Astrocyte (in vitro differentiated cells and primary cell): Measurements from ENCODE around the gene NME9. TPM values are rescaled to one million over a fixed set of nuclear protein-coding genes. Genes with fewer than 3 reads are reported as not detected.

Experiments used
- DNase-seq: peaks from one replicate; pipeline ENCODE4 v3.0.0-alpha.2; 2010; ENCODE audit warnings: low read depth
- FAIRE-seq: peaks from 2 replicates; lab custom pipeline; 2011; peaks lifted over from hg19 to GRCh38; lab: Jason Lieb, UNC
- H2AFZ ChIP-seq: 2 replicates; pipeline ENCODE4 v1.6.0; 2012; ENCODE audit warnings: low read depth, low read length, inconsistent platforms
- H3K27ac ChIP-seq: 2 replicates; pipeline ENCODE4 v1.5.1; 2011; ENCODE audit warnings: low read depth, low read length, inconsistent platforms
- H3K27me3 ChIP-seq: 2 replicates; pipeline ENCODE4 v1.6.0; 2011; ENCODE audit warnings: low read length, inconsistent platforms; ENCODE audit not compliant: insufficient read depth
- H3K36me3 ChIP-seq: 2 replicates; pipeline ENCODE4 v1.5.1; 2011; ENCODE audit warnings: low read length, inconsistent platforms; ENCODE audit not compliant: insufficient read depth
- H3K4me1 ChIP-seq: 2 replicates; pipeline ENCODE4 v1.5.1; 2011; ENCODE audit warnings: low read length, inconsistent platforms; ENCODE audit not compliant: insufficient read depth
- H3K4me2 ChIP-seq: 2 replicates; pipeline ENCODE4 v1.6.0; 2012; ENCODE audit warnings: low read length, inconsistent platforms
- H3K4me3 ChIP-seq: 2 replicates; pipeline ENCODE4 v1.5.1; 2011; ENCODE audit warnings: low read depth, mild to moderate bottlenecking, low read length, inconsistent platforms; ENCODE audit not compliant: insufficient read depth
- H3K79me2 ChIP-seq: 2 replicates; pipeline ENCODE4 v1.6.0; 2012; ENCODE audit warnings: mild to moderate bottlenecking, low read length, inconsistent platforms; ENCODE audit not compliant: insufficient read depth
- H3K9ac ChIP-seq: 2 replicates; pipeline ENCODE4 v1.6.0; 2012; ENCODE audit warnings: mild to moderate bottlenecking, low read length, inconsistent platforms
- H3K9me3 ChIP-seq: 2 replicates; pipeline ENCODE4 v1.5.1; 2012; ENCODE audit warnings: low read depth, mild to moderate bottlenecking, low read length, inconsistent platforms; ENCODE audit not compliant: insufficient read depth
- H4K20me1 ChIP-seq: 2 replicates; pipeline ENCODE4 v1.6.0; 2012; ENCODE audit warnings: low read length, inconsistent platforms; ENCODE audit not compliant: insufficient read depth
- H3K27ac Mint-ChIP-seq: one replicate; pipeline ENCODE4 v1.8.0; 2021; ENCODE audit warnings: mild to moderate bottlenecking, mixed read lengths; ENCODE audit not compliant: unreplicated experiment
- H3K27me3 Mint-ChIP-seq: one replicate; pipeline ENCODE4 v1.8.0; 2021; ENCODE audit warnings: low read depth, mixed read lengths; ENCODE audit not compliant: unreplicated experiment
- H3K36me3 Mint-ChIP-seq: one replicate; pipeline ENCODE4 v1.8.0; 2021; ENCODE audit warnings: low read depth, mixed read lengths; ENCODE audit not compliant: unreplicated experiment
- H3K4me1 Mint-ChIP-seq: one replicate; pipeline ENCODE4 v1.8.0; 2021; ENCODE audit warnings: low read depth, mixed read lengths; ENCODE audit not compliant: unreplicated experiment
- H3K4me3 Mint-ChIP-seq: one replicate; pipeline ENCODE4 v1.8.0; 2021; ENCODE audit warnings: mild to moderate bottlenecking, moderate library complexity, mixed read lengths; ENCODE audit not compliant: unreplicated experiment
- H3K9me3 Mint-ChIP-seq: one replicate; pipeline ENCODE4 v1.8.0; 2021; ENCODE audit warnings: mild to moderate bottlenecking, mixed read lengths; ENCODE audit not compliant: unreplicated experiment
- CTCF ChIP-seq: IDR thresholded peaks from 2 replicates; pipeline ENCODE4 v1.5.1; 2011; ENCODE audit warnings: low read depth, mild to moderate bottlenecking, inconsistent platforms, low read length, moderate library complexity; ENCODE audit not compliant: insufficient read depth
- EZH2 ChIP-seq: IDR thresholded peaks from 2 replicates; pipeline ENCODE4 v1.6.1; 2012; ENCODE audit warnings: mild to moderate bottlenecking, low read length, inconsistent platforms; ENCODE audit not compliant: insufficient read depth
- total RNA-seq: library from RNA; stranded (reverse); gene quantifications from 2 replicates; pipeline ENCODE4 v1.2.1, GENCODE V29; 2021

Gene NME9
- total RNA-seq, 1 donor from 2014 or later: 0.54 TPM

- H3K4me2 ChIP-seq: no peak overlapping the region
- H3K27me3 ChIP-seq: peaks cover 12% of the 10 kb centered on the region
- Mint-ChIP-seq H3K27me3 (peaks cover 13% of the 10 kb centered on the region), H3K4me3 (no peak overlapping the region), H3K27ac (no peak overlapping the region), H3K4me1 (peaks cover 3% of the 10 kb centered on the region), H3K36me3 (no peaks in the 10 kb centered on the region), H3K9me3 (no peaks in the 10 kb centered on the region)
- H2AFZ ChIP-seq: no peak overlapping the region
- no peaks in the 10 kb centered on the region for H3K9me3 ChIP-seq
- FAIRE-seq: no peak
- H3K9ac ChIP-seq: no peak overlapping the region
- no peak overlapping the region for H3K4me3 ChIP-seq
- H3K27ac ChIP-seq: no peak overlapping the region
- H3K4me1 ChIP-seq: peaks cover under 1% of the 10 kb centered on the region
- no peaks in the 10 kb centered on the region for H4K20me1 ChIP-seq
- no peaks in the 10 kb centered on the region for H3K36me3 ChIP-seq
- TF ChIP-seq CTCF (no peak), EZH2 (no peak)
- no peaks in the 10 kb centered on the region for H3K79me2 ChIP-seq
- DNase-seq: no peak
These were observed 5.0 kb upstream of the NME9 start for GRCh38 chr3:138334608-138335007.

GRCh38 chr3:138332472-138333073 lies 2.9 kb upstream of the NME9 start:
- no peak overlapping the region for H3K4me3 Mint-ChIP-seq
- Histone ChIP-seq H3K27me3 (peaks cover 12% of the 10 kb centered on the region), H3K9me3 (no peaks in the 10 kb centered on the region), H3K36me3 (no peaks in the 10 kb centered on the region), H3K27ac (no peak overlapping the region), H3K4me2 (no peak overlapping the region), H3K4me3 (no peak overlapping the region), H3K79me2 (no peaks in the 10 kb centered on the region), H2AFZ (no peak overlapping the region), H3K4me1 (peaks cover 7% of the 10 kb centered on the region), H3K9ac (no peak overlapping the region), H4K20me1 (no peaks in the 10 kb centered on the region)
- H3K36me3 Mint-ChIP-seq: no peaks in the 10 kb centered on the region
- H3K27ac Mint-ChIP-seq: no peak overlapping the region
- DNase-seq (no peak), FAIRE-seq (peak; percentile 9)
- TF ChIP-seq EZH2 (no peak), CTCF (peak; percentile 60)
- H3K9me3 Mint-ChIP-seq: no peaks in the 10 kb centered on the region
- peaks cover 9% of the 10 kb centered on the region for H3K27me3 Mint-ChIP-seq
- peaks cover 7% of the 10 kb centered on the region for H3K4me1 Mint-ChIP-seq

DNA sequence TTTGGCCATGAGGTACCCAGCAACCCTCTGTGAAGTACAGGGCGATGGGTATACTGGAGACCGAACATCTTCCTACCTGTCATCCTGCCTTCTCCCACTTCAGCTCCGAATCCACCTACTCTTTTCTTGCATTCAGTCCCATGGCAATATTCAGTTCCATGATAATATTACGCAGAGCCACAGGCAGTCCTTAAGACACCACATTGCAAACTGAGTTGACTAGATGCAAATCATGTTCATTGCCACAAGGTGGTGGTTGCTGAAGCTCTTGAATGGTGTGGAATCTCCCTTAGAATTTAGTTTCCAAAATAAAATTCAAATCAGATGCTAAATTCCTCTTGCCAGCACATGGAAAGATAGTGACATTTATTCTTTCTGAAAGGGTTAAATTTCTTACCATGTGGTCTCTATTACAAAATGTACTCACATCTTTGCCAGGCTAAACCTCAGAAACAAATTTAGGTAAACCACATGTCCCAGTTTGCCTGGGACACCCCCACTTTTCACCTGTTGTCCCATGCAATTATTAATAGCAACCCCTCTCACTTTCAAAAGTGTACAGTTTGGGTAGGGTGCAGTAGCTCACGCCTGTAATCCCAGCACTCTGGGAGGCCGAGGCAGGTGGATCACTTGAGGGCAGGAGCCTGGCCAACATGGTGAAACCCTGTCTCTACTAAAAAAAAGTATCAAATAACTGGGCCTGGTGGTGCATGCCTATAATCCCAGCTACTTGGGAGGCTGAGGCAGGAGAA lies 1.7 kb upstream of the NME9 start:
- TF ChIP-seq EZH2 (no peak), CTCF (peak; percentile 19)
- Histone ChIP-seq H3K9ac (no peak overlapping the region), H3K4me1 (peaks cover 7% of the 10 kb centered on the region), H3K4me3 (no peak overlapping the region), H3K9me3 (no peaks in the 10 kb centered on the region), H3K27me3 (peaks cover 12% of the 10 kb centered on the region), H4K20me1 (no peaks in the 10 kb centered on the region), H2AFZ (no peak overlapping the region), H3K4me2 (no peak overlapping the region), H3K27ac (no peak overlapping the region), H3K79me2 (no peaks in the 10 kb centered on the region), H3K36me3 (no peaks in the 10 kb centered on the region)
- Mint-ChIP-seq H3K9me3 (no peaks in the 10 kb centered on the region), H3K4me1 (peaks cover 7% of the 10 kb centered on the region), H3K36me3 (no peaks in the 10 kb centered on the region), H3K27ac (no peak overlapping the region), H3K4me3 (no peak overlapping the region), H3K27me3 (peaks cover 9% of the 10 kb centered on the region)
- FAIRE-seq (no peak), DNase-seq (no peak)
